NCI-H226 (cell line): ENCODE measurements around the gene DOK7.
"Not testable (repeated sequence)": the region's sequence is repeated elsewhere in the genome, so short reads cannot be mapped to it uniquely, and the experiment has no call there.

Experiments used
- DNase-seq: peaks from one replicate; pipeline ENCODE4 v3.0.0-alpha.2; 2015

Gene DOK7

DNA sequence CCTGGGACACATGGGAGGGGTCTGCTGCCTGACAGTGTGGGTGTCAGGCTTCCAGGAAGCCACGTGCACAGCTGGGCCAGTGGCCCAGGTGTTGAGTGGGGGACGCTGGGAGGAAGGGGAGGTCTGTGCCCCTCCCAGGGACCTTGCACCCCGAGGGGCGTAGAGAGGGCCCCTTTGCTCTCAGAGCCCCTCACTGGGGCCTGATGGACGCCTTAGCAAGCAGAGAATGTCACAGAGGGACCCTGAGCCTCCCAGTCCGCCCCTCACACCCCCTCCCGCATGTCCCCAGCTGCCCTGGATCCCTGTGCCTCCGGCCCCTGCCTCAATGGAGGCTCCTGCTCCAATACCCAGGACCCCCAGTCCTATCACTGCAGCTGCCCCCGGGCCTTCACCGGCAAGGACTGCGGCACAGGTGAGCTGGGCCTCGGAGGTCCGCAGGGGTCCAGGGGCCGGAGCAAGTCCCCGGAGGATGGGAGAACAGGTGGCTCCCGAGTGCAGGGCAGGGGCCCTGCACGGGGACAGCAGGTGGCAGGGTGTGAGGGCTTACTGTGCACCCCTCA lies 19.3 kb upstream of the DOK7 start:
- no peak for DNase-seq

DNA sequence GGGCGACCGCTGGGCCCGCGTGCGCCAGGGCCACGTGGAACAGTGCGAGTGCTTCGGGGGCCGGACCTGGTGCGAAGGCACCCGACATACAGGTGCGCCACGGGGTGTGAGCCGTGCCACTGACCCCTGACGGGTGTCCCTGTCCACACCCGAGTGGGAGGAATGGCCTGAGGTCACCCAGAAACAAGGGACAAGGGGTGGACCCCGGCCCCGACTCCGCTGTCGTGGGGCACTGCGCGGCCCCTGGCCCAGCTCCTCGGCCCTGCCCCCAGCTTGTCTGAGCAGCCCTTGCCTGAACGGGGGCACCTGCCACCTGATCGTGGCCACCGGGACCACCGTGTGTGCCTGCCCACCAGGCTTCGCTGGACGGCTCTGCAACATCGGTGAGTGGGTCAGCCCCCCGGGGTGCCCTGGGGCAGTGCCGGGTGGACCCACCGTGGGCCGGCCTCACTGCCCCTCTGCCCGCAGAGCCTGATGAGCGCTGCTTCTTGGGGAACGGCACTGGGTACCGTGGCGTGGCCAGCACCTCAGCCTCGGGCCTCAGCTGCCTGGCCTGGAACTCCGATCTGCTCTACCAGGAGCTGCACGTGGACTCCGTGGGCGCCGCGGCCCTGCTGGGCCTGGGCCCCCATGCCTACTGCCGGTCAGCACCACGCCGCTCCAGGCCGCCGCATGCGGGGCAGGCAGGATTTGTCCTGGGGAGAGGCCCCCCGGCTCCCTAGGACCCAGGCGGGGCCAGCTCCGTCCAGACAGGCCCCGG lies 18.6 kb upstream of the DOK7 start:
- DNase-seq, result no peak

DNA sequence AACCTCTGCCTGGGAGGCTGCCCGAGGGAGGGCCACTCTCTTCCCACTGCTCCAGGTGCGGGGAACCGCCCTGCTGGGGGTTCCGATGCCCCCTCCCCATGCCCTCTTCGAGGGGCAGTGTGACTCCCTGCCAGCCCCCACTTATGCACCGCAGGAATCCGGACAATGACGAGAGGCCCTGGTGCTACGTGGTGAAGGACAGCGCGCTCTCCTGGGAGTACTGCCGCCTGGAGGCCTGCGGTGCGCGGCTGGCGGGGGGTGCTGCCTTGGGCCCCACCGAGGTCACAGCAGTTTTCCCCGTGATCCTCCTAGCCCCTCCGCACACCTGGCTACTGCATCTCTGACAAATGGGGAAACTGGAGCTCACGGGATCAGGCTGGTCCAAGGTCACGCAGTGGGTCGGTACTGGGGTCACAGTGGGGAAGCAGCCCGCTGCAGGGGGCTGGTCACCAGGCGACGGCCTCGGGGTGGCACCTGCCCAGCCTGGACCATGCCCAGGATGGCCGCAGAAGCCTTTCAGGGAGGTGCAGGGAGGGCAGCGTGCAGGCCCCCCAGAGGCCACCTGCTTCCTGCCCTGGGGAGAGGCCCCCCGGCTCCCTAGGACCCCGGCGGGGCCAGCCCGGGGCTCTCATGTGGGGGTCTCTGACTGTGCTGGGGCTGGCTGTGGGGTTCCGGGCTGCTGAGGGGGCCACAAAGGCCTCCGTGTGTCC lies 17.8 kb upstream of the DOK7 start:
- no peak for DNase-seq

DNA sequence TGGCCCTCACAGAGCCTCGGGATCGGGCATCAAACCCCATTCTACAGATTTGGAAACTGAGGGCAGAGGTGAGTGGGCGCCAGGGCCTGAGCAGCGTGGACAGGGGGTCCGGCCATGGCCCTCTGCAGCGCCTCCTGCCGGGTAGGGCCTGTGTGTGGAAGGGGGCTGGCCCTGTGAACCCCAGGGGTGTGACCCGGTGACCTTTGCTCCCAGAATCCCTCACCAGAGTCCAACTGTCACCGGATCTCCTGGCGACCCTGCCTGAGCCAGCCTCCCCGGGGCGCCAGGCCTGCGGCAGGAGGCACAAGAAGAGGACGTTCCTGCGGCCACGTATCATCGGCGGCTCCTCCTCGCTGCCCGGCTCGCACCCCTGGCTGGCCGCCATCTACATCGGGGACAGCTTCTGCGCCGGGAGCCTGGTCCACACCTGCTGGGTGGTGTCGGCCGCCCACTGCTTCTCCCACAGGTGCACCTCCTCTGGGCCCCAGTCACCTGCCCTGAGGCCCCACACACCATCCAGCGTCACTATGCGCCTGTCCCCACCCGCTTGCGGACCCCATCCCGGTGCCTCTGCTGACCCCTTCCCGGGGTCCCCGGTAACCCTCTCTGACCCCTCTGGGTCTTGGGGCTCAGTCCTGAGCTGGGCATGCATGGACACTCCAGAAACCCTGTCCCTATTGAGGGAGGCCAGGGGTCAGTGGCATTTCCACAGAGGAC lies 17.1 kb upstream of the DOK7 start:
- no peak for DNase-seq

DNA sequence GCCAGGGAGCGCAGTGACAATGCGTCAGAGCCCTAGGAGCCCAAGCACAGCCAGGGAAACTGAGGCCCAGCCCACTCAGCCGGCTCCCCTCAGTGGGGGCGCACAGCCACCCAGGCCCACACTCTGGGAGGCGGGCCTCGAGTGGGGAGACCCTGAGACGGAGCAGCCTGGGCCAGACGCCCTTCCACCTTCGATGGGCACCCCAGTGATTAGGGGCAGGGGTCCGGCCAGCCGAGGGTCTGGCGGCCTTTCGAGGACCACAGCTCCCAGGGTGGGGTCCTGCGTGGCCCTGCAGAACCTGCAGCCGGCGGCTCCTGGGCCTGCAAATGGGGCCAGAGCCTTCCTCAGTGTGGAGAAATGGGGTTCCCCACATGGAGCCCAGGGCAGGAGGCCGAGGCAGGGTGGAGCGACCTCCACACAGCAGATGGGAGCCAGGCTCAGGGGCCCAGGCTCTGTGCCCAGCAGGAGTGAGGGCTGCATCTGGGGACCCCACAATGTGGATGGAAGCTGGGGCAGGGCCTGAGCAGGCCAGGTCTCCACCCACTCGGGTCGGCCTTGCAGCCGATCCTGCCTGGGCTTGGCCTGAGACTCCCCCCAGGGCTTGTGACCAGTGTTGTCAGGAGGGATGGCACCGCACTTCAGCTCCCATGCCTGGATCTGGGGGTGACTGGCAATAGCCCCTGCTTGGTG lies 16.3 kb upstream of the DOK7 start:
- no peak for DNase-seq

DNA sequence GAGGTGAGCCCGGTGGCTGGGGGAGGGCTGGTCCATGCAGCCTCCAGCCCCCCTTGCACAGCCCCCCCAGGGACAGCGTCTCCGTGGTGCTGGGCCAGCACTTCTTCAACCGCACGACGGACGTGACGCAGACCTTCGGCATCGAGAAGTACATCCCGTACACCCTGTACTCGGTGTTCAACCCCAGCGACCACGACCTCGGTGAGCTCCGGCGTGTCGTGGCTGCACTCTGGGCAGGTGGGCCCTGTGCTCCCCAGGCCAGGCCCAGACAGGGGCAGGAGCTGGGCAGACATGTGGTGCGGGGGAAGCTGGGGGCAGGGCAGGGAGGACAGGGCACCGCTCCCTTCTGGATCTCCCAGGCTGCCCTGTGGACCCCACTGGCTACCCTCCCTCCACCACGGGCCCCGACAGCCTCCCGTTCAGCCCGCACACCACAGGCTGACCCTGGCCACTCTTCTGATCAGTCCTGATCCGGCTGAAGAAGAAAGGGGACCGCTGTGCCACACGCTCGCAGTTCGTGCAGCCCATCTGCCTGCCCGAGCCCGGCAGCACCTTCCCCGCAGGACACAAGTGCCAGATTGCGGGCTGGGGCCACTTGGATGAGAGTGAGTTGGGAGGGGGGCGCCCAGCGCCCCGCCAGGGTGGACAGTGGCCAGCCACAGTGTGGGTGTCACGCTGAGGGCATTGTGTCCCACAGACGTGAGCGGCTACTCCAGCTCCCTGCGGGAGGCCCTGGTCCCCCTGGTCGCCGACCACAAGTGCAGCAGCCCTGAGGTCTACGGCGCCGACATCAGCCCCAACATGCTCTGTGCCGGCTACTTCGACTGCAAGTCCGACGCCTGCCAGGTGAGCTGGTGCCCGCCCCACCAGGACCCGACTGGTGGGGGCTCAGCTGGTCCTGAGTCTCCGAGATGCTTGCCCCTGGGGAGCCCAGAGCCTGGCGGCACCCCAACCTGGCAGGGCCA lies 15.4 kb upstream of the DOK7 start:
- no peak for DNase-seq

DNA sequence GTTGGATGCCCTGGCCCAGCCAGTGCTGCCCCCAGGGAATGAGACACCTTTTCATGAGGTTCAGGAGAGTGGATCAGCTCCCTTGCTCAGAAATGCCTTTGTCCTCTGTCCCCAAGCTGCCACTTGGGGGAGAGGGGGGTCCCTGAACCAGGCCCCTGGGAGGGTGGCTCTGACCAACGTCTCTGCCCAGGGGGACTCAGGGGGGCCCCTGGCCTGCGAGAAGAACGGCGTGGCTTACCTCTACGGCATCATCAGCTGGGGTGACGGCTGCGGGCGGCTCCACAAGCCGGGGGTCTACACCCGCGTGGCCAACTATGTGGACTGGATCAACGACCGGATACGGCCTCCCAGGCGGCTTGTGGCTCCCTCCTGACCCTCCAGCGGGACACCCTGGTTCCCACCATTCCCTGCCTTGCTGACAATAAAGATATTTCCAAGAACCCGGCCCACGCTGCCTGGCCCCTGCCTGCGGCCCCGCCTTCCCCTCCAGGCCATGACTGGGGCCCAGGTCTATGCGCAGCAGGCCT lies 14.0 kb upstream of the DOK7 start:
- DNase-seq, result no peak

DNA sequence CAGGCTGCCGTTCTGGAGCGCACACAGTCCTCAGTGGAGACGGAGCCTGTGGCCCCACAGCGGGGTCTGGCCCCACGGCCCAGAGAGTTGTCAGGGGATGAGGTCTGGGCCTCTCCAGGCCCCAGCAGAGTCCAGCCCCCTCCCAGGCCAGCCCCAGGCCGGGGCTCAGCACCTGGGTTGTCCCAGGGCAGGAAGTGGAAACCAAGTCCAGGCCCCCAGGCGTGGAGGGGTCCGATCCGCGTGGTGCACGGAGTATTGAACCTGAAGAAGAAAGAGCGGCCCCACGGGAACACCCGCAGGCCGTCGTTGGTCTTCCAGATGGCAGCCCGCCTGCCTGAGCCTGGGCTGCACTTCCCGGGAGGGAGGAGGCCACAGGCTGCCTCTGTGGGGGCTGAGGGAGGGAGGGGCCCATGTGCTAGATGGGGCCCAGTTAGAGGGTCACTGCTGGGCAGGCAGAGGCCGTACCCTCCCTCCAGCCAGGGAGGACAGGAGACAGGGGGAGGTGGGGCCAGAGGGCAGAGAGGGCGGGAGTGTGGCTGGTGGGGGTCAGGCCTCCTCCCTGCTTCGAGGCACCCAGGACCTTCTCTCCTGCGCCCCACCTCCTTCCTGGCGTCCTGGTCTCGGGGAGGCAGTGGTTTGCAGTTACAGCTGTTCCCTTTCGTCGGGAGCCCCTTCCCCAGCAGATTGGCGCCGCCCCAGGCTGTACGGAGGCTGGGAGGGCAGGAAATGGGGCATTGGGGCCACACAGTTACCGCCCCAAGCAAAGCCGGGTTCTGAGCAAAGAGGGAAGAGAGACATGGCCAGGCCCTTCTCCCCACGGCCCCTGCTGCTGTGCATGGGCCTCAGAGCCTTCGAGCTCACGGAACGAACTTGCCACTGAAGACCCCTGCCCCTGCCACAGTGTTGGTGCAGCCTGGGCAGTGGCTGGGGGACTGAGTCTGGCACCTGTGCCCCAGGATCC lies 13.3 kb upstream of the DOK7 start:
- DNase-seq, result no peak

DNA sequence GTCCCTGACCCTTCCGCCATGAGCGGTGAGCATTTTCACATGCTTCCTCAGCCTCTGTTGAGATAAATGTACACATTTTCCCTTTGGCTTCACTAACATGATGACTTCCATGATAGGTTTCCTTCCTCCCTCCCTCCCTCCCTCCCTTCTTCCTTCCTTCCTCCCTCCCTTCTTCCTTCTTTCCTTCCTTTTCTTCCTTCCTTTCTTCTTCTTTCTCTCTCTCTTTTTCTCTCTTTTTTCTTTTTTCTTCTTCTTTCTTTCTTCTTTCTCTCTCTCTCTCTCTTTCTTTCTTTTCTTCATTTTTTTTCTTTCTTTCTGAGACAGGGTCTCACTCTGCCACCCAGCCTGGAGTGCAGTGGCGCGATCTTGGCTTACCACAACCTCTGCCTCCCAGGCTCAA lies 12.5 kb upstream of the DOK7 start:
- no peak for DNase-seq

DNA sequence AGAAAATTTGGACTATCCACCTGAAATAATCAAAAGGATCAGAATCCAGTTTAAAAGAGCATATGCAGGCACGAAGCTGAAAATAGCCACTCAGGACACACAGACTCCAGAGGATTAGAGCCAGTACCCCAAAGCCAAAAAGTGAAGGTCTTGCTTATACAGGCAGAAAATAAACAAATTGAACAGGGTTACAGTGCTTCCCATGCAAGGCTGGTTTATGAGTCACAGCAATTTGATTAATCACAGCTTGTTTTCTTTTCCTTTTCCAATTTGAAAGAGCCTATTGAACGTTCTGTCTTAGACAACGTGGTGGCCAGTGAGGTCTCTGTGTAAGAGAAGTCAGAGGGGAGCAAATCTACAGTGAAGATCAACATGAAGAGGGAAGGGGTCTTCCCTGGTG lies 11.2 kb upstream of the DOK7 start:
- DNase-seq, result no peak

DNA sequence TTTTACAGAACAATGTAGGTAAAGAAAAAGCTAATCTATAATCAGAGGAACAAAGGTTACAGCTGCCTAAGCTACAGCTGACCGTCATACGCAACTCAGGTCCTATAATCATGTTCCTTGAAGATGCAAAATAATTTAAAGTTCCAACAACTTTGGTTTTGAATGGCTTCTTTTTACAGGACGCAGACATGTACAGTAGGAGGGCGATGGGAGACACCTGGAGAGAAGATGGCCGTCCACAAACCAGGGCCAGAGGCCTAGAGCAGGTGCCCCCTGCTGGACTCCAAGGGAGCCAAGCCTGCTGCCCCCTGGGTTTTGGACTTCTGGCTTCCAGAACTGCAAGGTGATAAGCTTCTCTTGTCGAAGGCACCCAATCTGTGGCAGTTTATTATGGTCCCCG lies 10.7 kb upstream of the DOK7 start:
- DNase-seq, result no peak

DNA sequence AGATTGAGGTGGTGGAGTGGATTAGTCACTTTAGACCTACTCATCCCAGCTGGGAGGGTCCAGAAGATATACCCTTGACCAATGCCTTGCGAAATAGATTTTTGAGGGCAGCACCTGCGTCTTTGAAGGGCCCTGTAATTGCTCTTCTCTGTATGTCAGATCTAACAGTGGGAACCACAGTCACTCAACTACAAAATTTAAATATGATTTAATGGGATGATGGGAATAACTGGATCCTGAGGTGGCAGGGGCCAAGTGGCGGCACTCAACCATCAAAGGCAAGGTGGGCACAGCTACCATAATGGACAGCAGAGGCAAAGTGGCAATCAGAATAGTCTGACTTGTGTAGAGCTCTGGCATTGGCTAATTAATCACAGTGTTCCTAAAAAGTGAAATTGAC lies 7.5 kb upstream of the DOK7 start:
- DNase-seq, result not testable (repeated sequence)

DNA sequence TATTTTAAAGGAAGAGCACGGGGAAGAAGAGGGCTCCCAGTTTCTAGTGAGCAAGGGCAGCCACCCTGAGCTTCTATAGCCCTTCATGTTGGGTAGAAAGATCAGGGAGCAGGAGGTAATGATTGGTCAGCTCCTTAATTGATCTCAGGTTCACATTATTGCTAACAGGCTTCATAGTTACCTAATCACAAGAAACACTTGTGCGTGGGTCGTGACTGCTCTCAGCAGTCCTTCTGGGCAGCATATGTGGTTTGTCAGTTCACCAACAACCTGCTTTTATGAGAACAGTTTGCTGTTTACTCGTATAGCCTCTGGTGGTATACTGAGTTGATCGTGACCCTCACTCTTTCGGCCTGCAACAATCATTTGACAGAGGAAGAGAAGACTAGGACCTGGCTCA lies 4.7 kb upstream of the DOK7 start:
- DNase-seq, result no peak

DNA sequence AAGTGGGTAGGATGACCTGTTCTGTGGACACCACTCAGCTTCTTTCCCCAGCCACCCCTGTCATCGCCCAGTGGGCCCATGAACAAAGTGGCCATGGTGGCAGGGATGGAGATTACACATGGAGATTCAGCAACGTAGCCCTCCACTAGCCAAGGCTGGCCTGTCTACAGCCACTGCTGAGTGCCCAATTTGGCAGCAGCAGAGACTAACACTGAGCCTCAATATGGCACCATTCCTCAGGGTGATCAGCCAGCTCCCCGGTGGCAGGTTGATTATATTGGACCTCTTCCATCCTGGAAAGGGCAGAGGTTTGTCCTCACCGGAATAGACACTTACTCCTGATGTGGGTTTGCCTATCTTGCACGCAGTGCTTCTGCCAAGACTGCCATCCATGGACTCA lies 4.0 kb upstream of the DOK7 start:
- DNase-seq, result not testable (repeated sequence)

DNA sequence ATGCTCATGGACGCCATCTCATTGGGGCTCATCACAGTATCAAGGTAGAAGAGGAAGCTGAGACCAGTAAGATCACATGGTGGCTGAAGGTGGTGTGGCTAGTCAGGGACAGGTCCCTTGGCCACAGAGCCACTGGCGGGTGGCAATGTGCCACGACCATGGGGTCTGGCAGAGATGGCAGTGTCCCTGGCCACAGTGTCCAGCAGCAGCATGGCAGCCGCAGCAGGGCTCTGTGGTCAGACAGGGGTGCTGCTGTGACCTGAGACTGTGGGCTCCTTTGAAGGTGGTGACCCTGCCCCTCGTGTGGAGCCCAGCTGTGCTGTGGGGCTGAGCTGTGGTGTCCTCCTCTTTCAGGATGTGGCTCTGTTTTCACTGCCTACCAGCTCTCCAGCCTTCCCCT lies 2.2 kb upstream of the DOK7 start:
- DNase-seq, result no peak

DNA sequence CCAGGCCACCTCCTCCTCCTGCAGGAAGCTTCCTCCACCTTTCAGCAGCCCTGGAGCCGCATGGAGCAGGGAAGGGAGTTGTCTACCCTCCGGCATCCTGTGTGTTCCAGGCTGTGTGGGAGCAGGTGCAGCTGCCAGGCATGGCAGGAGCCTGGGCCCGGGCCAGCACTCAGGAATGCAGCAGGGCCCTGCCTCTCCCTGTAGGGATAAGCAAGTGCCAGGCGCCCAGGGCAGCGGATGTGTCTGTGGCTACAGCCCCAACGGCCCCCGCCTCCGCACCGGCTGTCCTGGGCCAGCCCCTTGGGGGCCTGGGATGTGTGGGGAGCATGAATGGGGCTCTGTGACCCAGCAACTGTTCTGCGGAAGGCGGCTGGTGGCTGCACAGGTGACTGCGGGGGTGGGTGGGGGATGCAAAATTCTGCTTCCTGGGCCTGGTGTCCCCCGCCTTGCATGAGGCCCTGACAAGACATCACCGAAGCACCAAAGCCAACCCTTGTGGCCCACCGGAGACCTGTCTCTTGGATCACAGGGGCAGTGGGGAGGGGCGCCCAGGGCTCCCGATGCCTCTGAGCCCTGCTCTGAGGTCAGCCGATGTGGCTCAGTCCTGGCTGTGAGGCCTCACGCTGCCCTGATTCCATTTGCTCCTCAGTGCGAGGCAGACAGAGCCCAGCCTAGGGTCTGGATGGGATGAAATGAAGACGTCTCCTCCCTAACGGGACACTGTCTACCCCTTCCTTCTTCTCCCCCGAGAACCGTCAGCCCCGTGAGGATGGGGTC lies 1.4 kb upstream of the DOK7 start:
- DNase-seq, result peak; percentile 98

DNA sequence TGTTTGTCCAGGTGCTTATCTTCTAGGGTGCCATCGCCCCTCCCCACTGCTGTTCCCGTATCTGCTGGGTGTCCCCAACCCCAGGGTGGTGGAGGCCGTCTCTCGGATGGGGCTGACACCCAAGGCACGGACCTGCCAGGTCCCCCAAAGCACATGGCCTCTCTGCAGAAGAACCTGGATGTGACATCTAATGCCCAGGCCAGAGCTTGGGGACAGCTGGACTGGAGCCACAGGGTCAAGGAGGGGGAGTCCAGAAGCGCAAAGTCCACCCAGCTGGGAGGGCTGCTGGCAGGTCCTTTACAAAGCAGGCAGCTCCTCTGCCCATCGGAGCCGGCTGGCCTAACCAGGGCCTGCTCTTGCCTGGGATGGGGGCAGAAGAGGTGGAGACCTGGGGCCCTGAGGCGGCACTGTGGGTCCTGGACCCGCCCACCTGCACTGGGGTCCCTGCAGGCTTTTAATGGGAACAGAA lies 751 bp upstream of the DOK7 start:
- no peak for DNase-seq

DNA sequence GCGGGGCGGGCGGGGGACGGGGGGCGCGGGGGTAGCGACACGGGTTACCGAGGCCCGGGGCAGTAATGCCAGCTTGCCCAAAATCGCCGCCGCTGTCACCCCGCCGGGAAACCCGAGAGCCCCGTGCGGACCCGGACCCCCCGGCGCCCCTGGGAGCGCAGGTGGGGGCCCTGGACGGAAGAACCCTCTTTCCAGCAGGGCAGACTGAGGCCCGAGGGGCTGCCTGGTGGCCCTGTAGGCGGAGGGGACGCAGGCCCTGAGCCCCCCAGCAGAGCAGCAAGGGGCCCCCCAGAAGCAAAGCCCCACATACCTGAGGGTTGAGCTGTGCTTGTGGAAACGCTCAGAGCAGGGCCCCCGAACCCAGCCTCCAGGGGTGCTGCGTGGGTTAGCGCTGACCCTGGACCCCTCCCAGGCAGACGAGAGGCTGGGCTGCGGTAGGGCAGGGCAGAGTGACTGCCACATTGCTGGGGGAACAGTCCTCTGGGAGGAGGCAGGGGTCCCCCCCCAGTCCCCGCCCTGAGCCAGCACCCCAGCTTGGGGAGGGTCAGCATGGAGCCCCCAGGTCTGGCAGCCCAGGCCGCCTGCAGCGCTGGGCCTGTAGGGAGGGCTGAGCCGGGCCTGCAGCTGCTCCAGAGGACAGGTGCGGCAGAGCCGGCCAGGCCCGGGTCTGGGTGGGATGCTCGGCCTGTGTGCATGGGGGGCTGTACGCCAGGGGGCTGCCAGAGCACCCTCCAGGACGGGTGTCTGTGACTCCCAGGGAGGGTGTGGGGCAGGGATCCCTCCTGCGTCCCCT lies 646 bp downstream of the DOK7 start:
- no peak for DNase-seq
